Loucy (cell line): ENCODE measurements around the gene TFEB.

ENCODE experiments used
- CTCF ChIP-seq: fragments of 200-600 bp; sonication (generic); conservative IDR thresholded peaks from 2 replicates; pipeline ENCODE4 v1.5.1; 2014; ENCODE audit warnings: mild to moderate bottlenecking, antibody characterized with exemption, low read length
- EZH2phosphoT487 ChIP-seq: fragments of 200-600 bp; IDR thresholded peaks from 2 replicates; pipeline ENCODE4 v1.6.1; 2018; ENCODE audit warnings: antibody characterized with exemption, mild to moderate bottlenecking, moderate library complexity, borderline replicate concordance

- TF ChIP-seq EZH2phosphoT487 = no peak
- TF ChIP-seq CTCF = no peak
Measured at GRCh38 chr6:41705311-41705995, 30.0 kb downstream of the TFEB start.
